H1 (cell line): ENCODE results near the gene DNLZ. TPM values are rescaled to one million over a fixed set of nuclear protein-coding genes. Genes with fewer than 3 reads are reported as not detected.

Source experiments
- CTCF ChIA-PET: fragments of 300-600 bp; sonication (Branson Sonifier 250); formaldehyde crosslinking; loops from one replicate; lab custom pipeline; 2021; ENCODE audit not compliant: partially characterized antibody; lab: Charles Lee
- POLR2A ChIA-PET: fragments of 300-600 bp; sonication (Branson Sonifier 250); formaldehyde crosslinking; loops from one replicate; lab custom pipeline; 2021; ENCODE audit warnings: inconsistent platforms; ENCODE audit not compliant: partially characterized antibody; lab: Charles Lee
- DNase-seq, 2 experiments: peaks; one replicate each; pipeline versions ENCODE4 v3.0.0 to v3.0.0-alpha.2; 2010 to 2022; ENCODE audit warnings: low spot score in 2 of 2, low read depth in 1 of 2, mixed read lengths in 1 of 2
- FAIRE-seq: peaks from 2 replicates; lab custom pipeline; 2011; peaks lifted over from hg19 to GRCh38; lab: Jason Lieb, UNC
- H2AFZ ChIP-seq: 2 replicates; pipeline ENCODE4 v1.8.1; 2012; ENCODE audit warnings: low read length, inconsistent platforms
- H2AK5ac ChIP-seq: 2 replicates; pipeline ENCODE4 v1.6.1; 2013; ENCODE audit warnings: low read depth, low read length
- H2BK120ac ChIP-seq: replicated peaks from 2 replicates; pipeline ENCODE3; 2013; ENCODE audit warnings: low read depth, low read length, inconsistent platforms
- H2BK12ac ChIP-seq: 2 replicates; pipeline ENCODE4 v1.6.1; 2013; ENCODE audit warnings: low read depth, low read length
- H2BK15ac ChIP-seq: 2 replicates; pipeline ENCODE4 v1.6.1; 2013; ENCODE audit warnings: low read length
- H2BK20ac ChIP-seq: 2 replicates; pipeline ENCODE4 v1.6.1; 2013; ENCODE audit warnings: low read length
- H2BK5ac ChIP-seq: 2 replicates; pipeline ENCODE4 v1.6.1; 2013; ENCODE audit warnings: low read depth, low read length
- H3K14ac ChIP-seq: 2 replicates; pipeline ENCODE4 v1.6.1; 2013; ENCODE audit warnings: inconsistent platforms; ENCODE audit not compliant: insufficient read length
- H3K18ac ChIP-seq: 2 replicates; pipeline ENCODE4 v1.6.1; 2013; ENCODE audit warnings: low read length; ENCODE audit errors: extremely low read depth
- H3K23ac ChIP-seq: 2 replicates; pipeline ENCODE4 v1.6.1; 2013; ENCODE audit warnings: inconsistent platforms; ENCODE audit not compliant: insufficient read length
- H3K23me2 ChIP-seq: 2 replicates; pipeline ENCODE4 v1.6.1; 2013; ENCODE audit warnings: low read depth, low read length
- H3K27ac ChIP-seq: 2 replicates; pipeline ENCODE4 v1.6.1; 2011; ENCODE audit warnings: low read depth, low read length, inconsistent platforms
- H3K27me3 ChIP-seq, 4 experiments: replicated peaks in 1 of 4; 1 replicate in 1 of 4; 2 replicates in 3 of 4; pipeline versions ENCODE4 v1.6.1 to v1.8.1; 2011 to 2013; ENCODE audit warnings: low read length in 3 of 4, mild to moderate bottlenecking in 3 of 4, inconsistent platforms in 2 of 4, mixed read lengths in 2 of 4, moderate library complexity in 1 of 4; ENCODE audit not compliant: control insufficient read depth in 3 of 4, insufficient read depth in 3 of 4; ENCODE audit errors: extremely low read depth in 1 of 4
- H3K36me3 ChIP-seq, 4 experiments: 2 replicates each; pipeline versions ENCODE4 v1.6.1 to v1.8.1; 2011 to 2013; ENCODE audit warnings: mild to moderate bottlenecking in 4 of 4, low read length in 3 of 4, moderate library complexity in 2 of 4, control low read depth in 1 of 4, inconsistent platforms in 1 of 4; ENCODE audit not compliant: insufficient read depth in 4 of 4, control insufficient read depth in 2 of 4
- H3K4ac ChIP-seq: replicated peaks from 2 replicates; pipeline ENCODE3; 2013; ENCODE audit warnings: low read length, low read depth, mixed read lengths, inconsistent platforms; ENCODE audit not compliant: insufficient read length
- H3K4me1 ChIP-seq, 4 experiments: replicated peaks in 1 of 4; 1 replicate in 1 of 4; 2 replicates in 3 of 4; pipeline versions ENCODE4 v1.6.1 to v1.8.1; 2011 to 2013; ENCODE audit warnings: low read length in 3 of 4, inconsistent platforms in 2 of 4, mixed read lengths in 1 of 4; ENCODE audit not compliant: insufficient read depth in 4 of 4, control insufficient read depth in 3 of 4
- H3K4me2 ChIP-seq, 2 experiments: 2 replicates each; pipeline versions ENCODE4 v1.6.1 to v1.8.1; 2011 to 2013; ENCODE audit warnings: low read depth in 2 of 2, low read length in 2 of 2, control low read depth in 1 of 2, inconsistent platforms in 1 of 2, mild to moderate bottlenecking in 1 of 2; ENCODE audit not compliant: insufficient read depth in 1 of 2
- H3K4me3 ChIP-seq, 4 experiments: fragments of 200-600, 300-600 bp in 1 of 4; sonication (generic), shearing (Covaris generic), sonication (Bioruptor Twin) in 1 of 4; 2 replicates each; pipeline versions ENCODE4 v1.5.1 to v1.8.1; 2011 to 2016; ENCODE audit warnings: low read length in 4 of 4, low read depth in 3 of 4, control low read depth in 2 of 4, inconsistent platforms in 2 of 4, mild to moderate bottlenecking in 2 of 4, mixed read lengths in 1 of 4, moderate library complexity in 1 of 4; ENCODE audit not compliant: insufficient read depth in 2 of 4; ENCODE audit errors: extremely low read depth in 1 of 4
- H3K56ac ChIP-seq: replicated peaks from 2 replicates; pipeline ENCODE3; 2013; ENCODE audit warnings: low read depth, mild to moderate bottlenecking, mixed read lengths, low read length, inconsistent platforms; ENCODE audit not compliant: insufficient read length
- H3K79me1 ChIP-seq: 2 replicates; pipeline ENCODE4 v1.6.1; 2013; ENCODE audit warnings: low read depth, low read length, control low read depth
- H3K79me2 ChIP-seq, 2 experiments: 2 replicates each; pipeline versions ENCODE4 v1.6.1 to v1.8.1; 2012 to 2013; ENCODE audit warnings: low read length in 2 of 2, mild to moderate bottlenecking in 2 of 2, inconsistent platforms in 1 of 2; ENCODE audit not compliant: insufficient read depth in 2 of 2, control insufficient read depth in 1 of 2
- H3K9ac ChIP-seq, 4 experiments: replicated peaks in 1 of 4; 1 replicate in 1 of 4; 2 replicates in 3 of 4; pipeline versions ENCODE4 v1.6.1 to v1.8.1; 2011 to 2013; ENCODE audit warnings: low read depth in 3 of 4, low read length in 3 of 4, control low read depth in 2 of 4, mild to moderate bottlenecking in 2 of 4, moderate library complexity in 2 of 4, inconsistent platforms in 1 of 4; ENCODE audit errors: extremely low read depth in 1 of 4
- H3K9me3 ChIP-seq, 2 experiments: 2 replicates each; pipeline versions ENCODE4 v1.6.1 to v1.8.1; 2012 to 2013; ENCODE audit warnings: mild to moderate bottlenecking in 2 of 2, moderate library complexity in 2 of 2, control low read depth in 1 of 2, inconsistent platforms in 1 of 2, low read depth in 1 of 2, low read length in 1 of 2, mixed read lengths in 1 of 2; ENCODE audit not compliant: insufficient read depth in 2 of 2
- H4K20me1 ChIP-seq, 2 experiments: replicated peaks in 1 of 2; 2 replicates each; pipeline versions ENCODE3 to v1.8.1; 2011 to 2013; ENCODE audit warnings: inconsistent platforms in 2 of 2, low read length in 2 of 2, mild to moderate bottlenecking in 1 of 2; ENCODE audit not compliant: insufficient read depth in 2 of 2, control insufficient read depth in 1 of 2
- H4K5ac ChIP-seq: 2 replicates; pipeline ENCODE4 v1.6.1; 2013; ENCODE audit warnings: low read length, low read depth, mixed read lengths, inconsistent platforms; ENCODE audit not compliant: insufficient read length
- H4K8ac ChIP-seq: 2 replicates; pipeline ENCODE4 v1.8.0; 2013; ENCODE audit warnings: mild to moderate bottlenecking, moderate library complexity, low read length, inconsistent platforms; ENCODE audit not compliant: insufficient read depth; ENCODE audit errors: extremely low read depth
- H4K91ac ChIP-seq: replicated peaks from 2 replicates; pipeline ENCODE3; 2013; ENCODE audit warnings: low read length, mixed read lengths, inconsistent platforms; ENCODE audit not compliant: insufficient read length
- CBX8 ChIP-seq: fragments of 300-800, 300-1000 bp; sonication (generic); IDR thresholded peaks from 2 replicates; pipeline ENCODE4 v1.7.1; 2016; ENCODE audit warnings: low read depth, low read length, borderline replicate concordance
- EZH2 ChIP-seq: fragments of 200-600 bp; sonication (generic); IDR thresholded peaks from 2 replicates; pipeline ENCODE4 v1.7.1; 2012; ENCODE audit warnings: low read depth, mild to moderate bottlenecking, moderate library complexity, low read length, inconsistent platforms; ENCODE audit not compliant: severe bottlenecking
- HDAC6 ChIP-seq: IDR thresholded peaks from one replicate; pipeline ENCODE4 v1.7.1; 2012; ENCODE audit warnings: low read depth, mild to moderate bottlenecking, inconsistent platforms, low read length, moderate library complexity
- POLR2AphosphoS5 ChIP-seq: IDR thresholded peaks from 2 replicates; pipeline ENCODE4 v1.6.1; 2011; ENCODE audit warnings: low read depth, low read length
- RNF2 ChIP-seq: fragments of 200-900, 300-1000 bp; sonication (generic); IDR thresholded peaks from 2 replicates; pipeline ENCODE4 v1.7.1; 2016; ENCODE audit warnings: borderline replicate concordance, low read depth, mild to moderate bottlenecking, antibody characterized with exemption, low read length; ENCODE audit not compliant: poor library complexity, severe bottlenecking; ENCODE audit errors: missing control alignments
- SIX5 ChIP-seq: IDR thresholded peaks from 2 replicates; pipeline ENCODE4 v1.6.1; 2011; ENCODE audit warnings: mild to moderate bottlenecking, low read depth, low read length
- TEAD4 ChIP-seq: IDR thresholded peaks from 2 replicates; pipeline ENCODE4 v1.6.1; 2012; ENCODE audit warnings: low read depth, low read length, inconsistent platforms, mixed read lengths
- WGBS, 2 experiments: shearing (Covaris generic) in 1 of 2; methylation state at CpG; one replicate each; pipeline versions ENCODE4 v1.1.6 to v1.1.7; 2013 to 2015; ENCODE audit warnings: low lambda C conversion rate in 2 of 2, mixed read lengths in 2 of 2, inconsistent platforms in 1 of 2, low coverage in 1 of 2, missing lambda C conversion rate in 1 of 2; ENCODE audit not compliant: insufficient replicate concordance in 2 of 2, insufficient coverage in 1 of 2, insufficient read length in 1 of 2; ENCODE audit errors: extremely low coverage in 1 of 2, missing lambda C conversion rate in 1 of 2; 5-methylcytosine and 5-hydroxymethylcytosine counted together
- polyA plus RNA-seq, 7 experiments: library from polyadenylated mRNA; depleted of rRNA in 3 of 7; stranded (reverse) in 5 of 7; unstranded in 2 of 7; fragments of >200 nt in 5 of 7; fragments of 200-250 nt in 2 of 7; gene quantifications; 1 replicate in 5 of 7; 2 replicates in 1 of 7; 4 replicates in 1 of 7; pipeline versions ENCODE4 v1.2.1 to v1.2.3, GENCODE V29; 2011 to 2013; ENCODE audit warnings: missing spikeins in 2 of 7, mixed read lengths in 2 of 7
- total RNA-seq: library from RNA; stranded (reverse); fragmentation: NEBNext Ultra II Directional; extraction: Animal tissue kit (Norgen Biotek cat#: 25700); gene quantifications from 2 replicates; pipeline ENCODE4 v1.2.1, GENCODE V29; 2021

DNLZ gene
- total and polyA plus RNA-seq, 2 of the 8 experiments (the other 6 are each of a cell fraction or from before 2014, with no cell fraction given): 11.6 to 17.9 TPM

DNA sequence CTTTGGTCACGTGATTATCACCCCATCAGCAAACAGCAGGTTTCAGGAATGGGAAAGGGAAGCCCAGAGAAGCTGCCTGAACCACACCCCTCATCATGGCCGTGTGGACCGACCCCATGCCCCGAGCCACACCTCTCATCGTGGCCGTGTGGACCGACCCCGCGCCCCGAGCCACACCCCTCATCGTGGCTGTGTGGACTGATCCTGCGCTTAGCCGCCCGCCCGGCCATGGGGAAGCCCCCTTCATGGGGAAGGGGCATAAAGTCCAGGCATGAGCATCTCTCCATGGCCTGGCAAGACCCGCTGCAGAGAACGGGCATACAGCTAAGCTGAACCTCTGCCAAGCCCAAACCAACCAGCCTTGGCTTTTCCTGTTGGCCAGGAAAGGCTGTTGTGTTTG, 30.0 kb upstream of the DNLZ start:
- Histone ChIP-seq H3K18ac (no peak overlapping the region), H3K23ac (no peak overlapping the region), H3K4ac (no peak overlapping the region), H3K4me3 (no peak overlapping the region), H3K56ac (no peak overlapping the region), H3K79me1 (peaks cover 7% of the 10 kb centered on the region; the same call in 1 of the 2 replicates), H3K36me3 (peaks cover 40 to 81% (median 68%) of the 10 kb centered on the region in 4 experiments), H3K4me2 (no peak overlapping the region), H4K91ac (no peak overlapping the region), H2BK15ac (no peak overlapping the region), H3K79me2 (peaks cover 0 to 13% of the 10 kb centered on the region in 2 experiments; a peak in 2 of 4 replicates), H3K9ac (no peak overlapping the region), H3K14ac (no peak overlapping the region), H4K5ac (no peak overlapping the region), H4K8ac (no peak overlapping the region), H2AFZ (no peak overlapping the region), H3K9me3 (no peaks in the 10 kb centered on the region), H2AK5ac (no peak overlapping the region), H2BK12ac (no peak overlapping the region), H3K4me1 (peaks cover 0 to 1% (median under 1%) of the 10 kb centered on the region in 4 experiments; a peak in 5 of 7 replicates), H3K23me2 (0 out of 2 replicates have a peak, but pooled peaks cover under 1% of the 10 kb centered on the region), H2BK5ac (no peak overlapping the region), H2BK120ac (no peak overlapping the region), H4K20me1 (peaks cover 5 to 11% of the 10 kb centered on the region in 2 experiments), H3K27ac (no peak overlapping the region), H3K27me3 (no peaks in the 10 kb centered on the region), H2BK20ac (no peak overlapping the region)
- 95% methylated on average over 17 of the region's 17 CpGs; no CpG with 5 or more reads in 1 of the 2 experiments for WGBS, 2 experiments
- no peak for FAIRE-seq
- CTCF ChIA-PET: interaction anchor here (0.9 to 1.2 kb wide), 3 partner anchors 10 to 71 kb away, joined by 3 read pairs; no protein-coding TSS in a partner anchor
- POLR2A ChIA-PET: interaction anchor here (0.8 to 14.6 kb wide), 12 partner anchors 4 to 82 kb away, joined by 3 to 139 read pairs (median 6); partner anchors contain the start of genes ENTR1, PMPCA and SNAPC4
- no peak for DNase-seq
- TF ChIP-seq POLR2AphosphoS5: no peak
- TF ChIP-seq EZH2: no peak
- TF ChIP-seq HDAC6: no peak
- no peak for TF ChIP-seq TEAD4
- TF ChIP-seq SIX5: no peak
- no peak for TF ChIP-seq CBX8
- TF ChIP-seq RNF2: no peak
